Keratinocyte (primary cell): ENCODE results near the gene SRPK2. TPM values are rescaled to one million over a fixed set of nuclear protein-coding genes. Genes with fewer than 3 reads are reported as not detected.

Source experiments
- DNase-seq: peaks from one replicate; pipeline ENCODE4 v3.0.0-alpha.2; 2011; ENCODE audit warnings: low read depth, missing footprints, low spot score
- FAIRE-seq: peaks from 2 replicates; lab custom pipeline; 2011; peaks lifted over from hg19 to GRCh38; lab: Jason Lieb, UNC
- H2AFZ ChIP-seq: 2 replicates; pipeline ENCODE4 v1.6.0; 2012; ENCODE audit warnings: low read length, control low read depth, inconsistent platforms; ENCODE audit not compliant: control insufficient read depth
- H3K27ac ChIP-seq: 2 replicates; pipeline ENCODE4 v1.5.1; 2011; ENCODE audit warnings: low read length; ENCODE audit not compliant: control insufficient read depth, insufficient read depth
- H3K27me3 ChIP-seq: 3 replicates; pipeline ENCODE4 v1.6.0; 2011; ENCODE audit warnings: low read length; ENCODE audit not compliant: control insufficient read depth, insufficient read depth; ENCODE audit errors: extremely low read depth
- H3K36me3 ChIP-seq, 2 experiments: 2 replicates in 1 of 2; 3 replicates in 1 of 2; pipeline ENCODE4 v1.5.1; 2011; ENCODE audit warnings: low read length in 2 of 2, mild to moderate bottlenecking in 1 of 2; ENCODE audit not compliant: control insufficient read depth in 2 of 2, insufficient read depth in 2 of 2; ENCODE audit errors: extremely low read depth in 1 of 2
- H3K4me1 ChIP-seq: 3 replicates; pipeline ENCODE4 v1.5.1; 2011; ENCODE audit warnings: low read length; ENCODE audit not compliant: control insufficient read depth, insufficient read depth; ENCODE audit errors: extremely low read depth
- H3K4me2 ChIP-seq: 3 replicates; pipeline ENCODE4 v1.6.0; 2011; ENCODE audit warnings: low read depth, low read length; ENCODE audit not compliant: control insufficient read depth, insufficient read depth; ENCODE audit errors: extremely low read depth
- H3K4me3 ChIP-seq, 3 experiments: fragments of 200-600 bp in 1 of 3; sonication (generic) in 1 of 3; 2 replicates in 2 of 3; 3 replicates in 1 of 3; pipeline ENCODE4 v1.5.1; 2011 to 2016; ENCODE audit warnings: low read length in 3 of 3, mild to moderate bottlenecking in 3 of 3, control low read depth in 2 of 3, inconsistent platforms in 1 of 3, low read depth in 1 of 3, mixed read lengths in 1 of 3, mixed run types in 1 of 3, moderate library complexity in 1 of 3; ENCODE audit not compliant: control insufficient read depth in 2 of 3, insufficient read depth in 2 of 3; ENCODE audit errors: extremely low read depth in 1 of 3
- H3K79me2 ChIP-seq: 2 replicates; pipeline ENCODE4 v1.6.0; 2012; ENCODE audit warnings: low read length; ENCODE audit not compliant: control insufficient read depth, insufficient read depth
- H3K9ac ChIP-seq: 3 replicates; pipeline ENCODE4 v1.6.0; 2011; ENCODE audit warnings: low read length; ENCODE audit not compliant: control insufficient read depth, insufficient read depth; ENCODE audit errors: extremely low read depth
- H3K9me1 ChIP-seq: 3 replicates; pipeline ENCODE4 v1.6.0; 2011; ENCODE audit warnings: low read length; ENCODE audit not compliant: control insufficient read depth, insufficient read depth; ENCODE audit errors: extremely low read depth
- H3K9me3 ChIP-seq: 2 replicates; pipeline ENCODE4 v1.5.1; 2012; ENCODE audit warnings: low read depth, low read length; ENCODE audit not compliant: control insufficient read depth
- H4K20me1 ChIP-seq: 3 replicates; pipeline ENCODE4 v1.6.0; 2011; ENCODE audit warnings: low read length; ENCODE audit not compliant: control insufficient read depth, insufficient read depth; ENCODE audit errors: extremely low read depth
- CTCF ChIP-seq, 3 experiments: IDR thresholded peaks in 1 of 3; conservative IDR thresholded peaks in 1 of 3; optimal IDR thresholded peaks in 1 of 3; 2 replicates in 2 of 3; 3 replicates in 1 of 3; pipeline versions ENCODE3 to v1.5.1; 2011; ENCODE audit warnings: low read length in 3 of 3, mild to moderate bottlenecking in 3 of 3, moderate library complexity in 2 of 3, control low read depth in 1 of 3, inconsistent platforms in 1 of 3; ENCODE audit not compliant: insufficient read depth in 2 of 3; ENCODE audit errors: extremely low read depth in 1 of 3
- EZH2 ChIP-seq: IDR thresholded peaks from one replicate; pipeline ENCODE4 v1.6.1; 2012; ENCODE audit warnings: inconsistent platforms, mild to moderate bottlenecking, low read length, moderate library complexity
- dilution Hi-C: fragments of 300-500 bp; cut with MboI; formaldehyde crosslinking; loops from one replicate; pipeline ENCODE4 v1.7.0; 2020; ENCODE audit warnings: low sequenced_read_pairs; ENCODE audit not compliant: extremely low pct_ligation_motif_present
- polyA plus RNA-seq, 5 experiments: library from polyadenylated mRNA; depleted of rRNA in 3 of 5; stranded (reverse) in 3 of 5; stranded (forward) in 1 of 5; unstranded in 1 of 5; fragments of >200 nt; gene quantifications; 1 replicate in 1 of 5; 2 replicates in 3 of 5; 3 replicates in 1 of 5; pipeline versions ENCODE4 v1.2.1 to v1.2.3, GENCODE V29; 2011 to 2012; ENCODE audit warnings: missing spikeins in 2 of 5, low read depth in 1 of 5, low replicate concordance in 1 of 5

The SRPK2 gene
- polyA plus RNA-seq, 1 donor (not counting 4 experiments of a cell fraction or from before 2014, with no cell fraction given): 40.2 TPM

GRCh38 chr7:105279688-105280007 lies 109.1 kb downstream of the SRPK2 start:
- H3K9me3 ChIP-seq: no peaks in the 10 kb centered on the region
- H3K9me1 ChIP-seq: no peaks in the 10 kb centered on the region
- no peak for DNase-seq
- H3K4me3 ChIP-seq: no peak overlapping the region
- FAIRE-seq: no peak
- H4K20me1 ChIP-seq: no peaks in the 10 kb centered on the region
- H3K4me1 ChIP-seq: peaks cover 8% of the 10 kb centered on the region
- H3K27ac ChIP-seq: no peak overlapping the region
- H3K27me3 ChIP-seq: no peaks in the 10 kb centered on the region
- H3K36me3 ChIP-seq: no peaks in the 10 kb centered on the region
- dilution Hi-C loops: no loop called here
- no peak for TF ChIP-seq EZH2
- TF ChIP-seq CTCF (optimal IDR thresholded peaks at IDR 0.05 in 1 of 3, IDR thresholded peaks at IDR 0.05 in 1 of 3, conservative IDR thresholded peaks at IDR 0.05 in 1 of 3; ENCODE audit: extremely low read depth in 1 of 3, insufficient read depth in 2 of 3, low read length in 3 of 3): no peak
- no peak overlapping the region for H3K9ac ChIP-seq
- peaks cover 32% of the 10 kb centered on the region for H3K79me2 ChIP-seq
- no peak overlapping the region for H2AFZ ChIP-seq
- no peak overlapping the region for H3K4me2 ChIP-seq

- dilution Hi-C loops: no loop called here
These were observed 109.6 kb downstream of the SRPK2 start for GRCh38 chr7:105278973-105279687.

More at GRCh38 chr7:105278973-105279687, 109.6 kb downstream of the SRPK2 start:
- Histone ChIP-seq H2AFZ (no peak overlapping the region), H3K9ac (no peak overlapping the region), H3K9me3 (no peaks in the 10 kb centered on the region), H4K20me1 (no peaks in the 10 kb centered on the region), H3K79me2 (peaks cover 33% of the 10 kb centered on the region), H3K9me1 (no peaks in the 10 kb centered on the region), H3K36me3 (no peaks in the 10 kb centered on the region), H3K27me3 (no peaks in the 10 kb centered on the region), H3K4me1 (peaks cover 8% of the 10 kb centered on the region), H3K4me3 (no peak overlapping the region), H3K4me2 (peak overlapping the region; percentile 23), H3K27ac (no peak overlapping the region)
- TF ChIP-seq EZH2 (no peak), CTCF (optimal IDR thresholded peaks at IDR 0.05 in 1 of 3, IDR thresholded peaks at IDR 0.05 in 1 of 3, conservative IDR thresholded peaks at IDR 0.05 in 1 of 3; ENCODE audit: extremely low read depth in 1 of 3, insufficient read depth in 2 of 3, low read length in 3 of 3) (no peak)
- no peak for DNase-seq
- no peak for FAIRE-seq
